HEK293T (cell line): ENCODE results near the gene GDF2.

Source experiments
- BHLHE40 ChIP-seq: fragments of 450-650 bp; IDR thresholded peaks from 2 replicates; pipeline ENCODE4 v1.6.1; 2016; ENCODE audit warnings: mild to moderate bottlenecking, moderate library complexity, borderline replicate concordance
- CTBP1 ChIP-seq: fragments of 450-650 bp; IDR thresholded peaks from 2 replicates; pipeline ENCODE4 v1.6.1; 2016; ENCODE audit warnings: borderline replicate concordance
- ELF4 ChIP-seq: fragments of 450-650 bp; IDR thresholded peaks from 2 replicates; pipeline ENCODE4 v1.6.1; 2017; ENCODE audit warnings: antibody characterized with exemption
- FOXA1 ChIP-seq: fragments of 450-650 bp; IDR thresholded peaks from 2 replicates; pipeline ENCODE4 v1.6.1; 2016; ENCODE audit warnings: mild to moderate bottlenecking
- FOXK2 ChIP-seq: fragments of 450-650 bp; IDR thresholded peaks from 2 replicates; pipeline ENCODE4 v1.6.1; 2016; ENCODE audit warnings: mild to moderate bottlenecking
- FOXM1 ChIP-seq: fragments of 450-650 bp; IDR thresholded peaks from 2 replicates; pipeline ENCODE4 v1.6.1; 2017; ENCODE audit warnings: mild to moderate bottlenecking, borderline replicate concordance
- HDGF ChIP-seq: fragments of 450-650 bp; IDR thresholded peaks from 2 replicates; pipeline ENCODE4 v1.6.1; 2017; ENCODE audit warnings: antibody characterized with exemption, borderline replicate concordance
- L3MBTL2 ChIP-seq: fragments of 450-650 bp; conservative IDR thresholded peaks from 2 replicates; pipeline ENCODE4 v1.6.1; 2016; ENCODE audit warnings: mild to moderate bottlenecking
- LEF1 ChIP-seq: fragments of 450-650 bp; IDR thresholded peaks from 2 replicates; pipeline ENCODE4 v1.6.1; 2017; ENCODE audit warnings: mild to moderate bottlenecking, borderline replicate concordance
- NFRKB ChIP-seq: fragments of 450-650 bp; IDR thresholded peaks from 2 replicates; pipeline ENCODE4 v1.6.1; 2016; ENCODE audit warnings: mild to moderate bottlenecking, moderate library complexity
- SP1 ChIP-seq: fragments of 450-650 bp; IDR thresholded peaks from 2 replicates; pipeline ENCODE4 v1.6.1; 2017
- SUZ12 ChIP-seq: fragments of 450-650 bp; IDR thresholded peaks from 2 replicates; pipeline ENCODE4 v1.6.1; 2016; ENCODE audit warnings: mild to moderate bottlenecking
- TARDBP ChIP-seq: fragments of 450-650 bp; IDR thresholded peaks from 2 replicates; pipeline ENCODE4 v1.6.1; 2016
- ZNF384 ChIP-seq: fragments of 450-650 bp; IDR thresholded peaks from 2 replicates; pipeline ENCODE4 v1.6.1; 2016

GRCh38 chr10:47374611-47375536 is 52.6 kb downstream of the GDF2 start:
- TF ChIP-seq FOXM1, result no peak
- TF ChIP-seq SP1, result no peak
- TF ChIP-seq FOXK2, result no peak
- TF ChIP-seq TARDBP, result no peak
- no peak for TF ChIP-seq BHLHE40
- no peak for TF ChIP-seq NFRKB
- TF ChIP-seq L3MBTL2, result no peak
- no peak for TF ChIP-seq ZNF384
- TF ChIP-seq SUZ12, result no peak
- TF ChIP-seq CTBP1, result no peak
- TF ChIP-seq LEF1, result no peak
- no peak for TF ChIP-seq ELF4
- TF ChIP-seq FOXA1, result no peak
- TF ChIP-seq HDGF, result no peak
